HG02852 (cell line): ENCODE results near the gene RAPSN.
A peak's percentile ranks its signal among the peaks of the same experiment; 100 is the strongest.

Experiments used
- ATAC-seq: cut with Tn5 transposase; IDR thresholded peaks from one replicate; pipeline ENCODE4 v1.9.1; 2021; ENCODE audit warnings: mild to moderate bottlenecking, moderate library complexity; ENCODE audit not compliant: unreplicated experiment

RAPSN gene

GRCh38 chr11:47466701-47467250 is 17.8 kb upstream of the RAPSN start:
- ATAC-seq: no peak

- ATAC-seq: no peak
Measured at GRCh38 chr11:47466201-47466600, 17.3 kb upstream of the RAPSN start.

GRCh38 chr11:47464483-47464882 is 15.5 kb upstream of the RAPSN start:
- ATAC-seq: no peak

GRCh38 chr11:47461876-47462275 is 12.9 kb upstream of the RAPSN start:
- no peak for ATAC-seq

- ATAC-seq: no peak
Measured at GRCh38 chr11:47460571-47461235, 11.8 kb upstream of the RAPSN start.

GRCh38 chr11:47454258-47454671 is 5.3 kb upstream of the RAPSN start:
- peak; percentile 70 for ATAC-seq

- ATAC-seq: no peak
Measured at GRCh38 chr11:47453365-47453764, 4.4 kb upstream of the RAPSN start.

- ATAC-seq: no peak
Measured at GRCh38 chr11:47451990-47452389, 3.1 kb upstream of the RAPSN start.

GRCh38 chr11:47451436-47451835 is 2.5 kb upstream of the RAPSN start:
- no peak for ATAC-seq

- ATAC-seq: no peak
Measured at GRCh38 chr11:47449541-47449940, 605 bp upstream of the RAPSN start.

GRCh38 chr11:47447906-47448305 is 1.0 kb downstream of the RAPSN start:
- ATAC-seq: no peak

- ATAC-seq: no peak
Measured at GRCh38 chr11:47446833-47447232, 2.1 kb downstream of the RAPSN start.

- ATAC-seq: no peak
Measured at GRCh38 chr11:47445840-47446239, 3.1 kb downstream of the RAPSN start.

GRCh38 chr11:47443817-47444216 is 5.1 kb downstream of the RAPSN start:
- ATAC-seq: no peak

- no peak for ATAC-seq
Measured at GRCh38 chr11:47443028-47443700, 5.8 kb downstream of the RAPSN start.

GRCh38 chr11:47442514-47442913 is 6.4 kb downstream of the RAPSN start:
- ATAC-seq: no peak

GRCh38 chr11:47441421-47441820 is 7.5 kb downstream of the RAPSN start:
- ATAC-seq: no peak

- ATAC-seq: no peak
Measured at GRCh38 chr11:47440054-47440476, 8.9 kb downstream of the RAPSN start.

- ATAC-seq: no peak
Measured at GRCh38 chr11:47438721-47439120, 10.2 kb downstream of the RAPSN start.

GRCh38 chr11:47437746-47438418 is 11.1 kb downstream of the RAPSN start:
- no peak for ATAC-seq

GRCh38 chr11:47437218-47437745 is 11.7 kb downstream of the RAPSN start:
- no peak for ATAC-seq

GRCh38 chr11:47436726-47437125 is 12.2 kb downstream of the RAPSN start:
- ATAC-seq: no peak
